Activated T-helper 1 cell treated with Interleukin-2 at 50 U/mL for 16 hours (primary cell): Measurements from ENCODE around the gene EVI2A.

Source experiments
- DNase-seq: peaks from one replicate; pipeline ENCODE4 v3.0.0-alpha.2; 2020; ENCODE audit warnings: low read depth

EVI2A gene

DNA sequence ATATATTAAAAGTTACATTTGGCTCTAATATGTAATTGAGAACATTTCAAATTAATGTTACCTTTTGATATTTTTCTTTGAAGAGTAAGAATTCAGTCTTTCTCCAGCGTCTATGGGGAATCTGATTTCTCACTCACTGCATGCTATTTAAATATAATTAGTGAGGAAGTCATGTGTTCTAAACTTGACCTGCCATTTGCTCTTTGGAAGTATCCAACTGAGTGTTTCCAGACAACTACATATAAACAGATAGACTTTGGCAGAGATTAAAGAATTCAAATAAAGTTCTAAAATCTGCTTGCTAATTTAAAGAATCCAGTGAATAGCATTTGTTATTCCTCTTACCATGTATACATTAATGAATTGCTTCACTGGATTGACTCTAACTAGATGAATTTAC is 47.9 kb downstream of the EVI2A start:
- DNase-seq, result no peak

- no peak for DNase-seq
Measured at GRCh38 chr17:31272803-31273202, 48.6 kb downstream of the EVI2A start.

DNA sequence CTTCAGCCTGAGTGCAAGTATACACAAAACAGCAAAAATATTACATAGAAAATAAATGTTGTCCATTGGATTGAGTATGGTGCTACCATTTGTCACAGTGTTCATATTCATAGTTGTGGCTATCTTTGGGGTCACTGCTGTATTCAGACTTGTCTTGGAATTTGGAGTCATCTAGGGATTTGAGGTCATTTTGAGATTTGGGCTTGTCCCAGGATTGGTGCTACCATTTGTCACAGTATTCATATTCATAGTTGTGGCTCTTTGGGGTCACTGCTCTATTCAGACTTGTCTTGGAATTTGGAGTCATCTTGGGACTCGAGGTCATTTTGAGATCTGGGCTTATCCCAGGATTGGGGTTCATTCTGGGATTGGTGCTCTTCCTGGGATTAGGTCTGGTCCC is 49.2 kb downstream of the EVI2A start:
- DNase-seq, result no peak

GRCh38 chr17:31269578-31269983 is 51.8 kb downstream of the EVI2A start:
- no peak for DNase-seq

- DNase-seq, result no peak
Measured at GRCh38 chr17:31269036-31269577, 52.3 kb downstream of the EVI2A start.
